ENCODE measurements around the gene MYMK. TPM values are rescaled to one million over a fixed set of nuclear protein-coding genes. Genes with fewer than 3 reads are reported as not detected.

Gene MYMK
- total and polyA plus RNA-seq, 2 of the 8 experiments (the other 6 are each of a cell fraction or from before 2014, with no cell fraction given) = not detected

DNA sequence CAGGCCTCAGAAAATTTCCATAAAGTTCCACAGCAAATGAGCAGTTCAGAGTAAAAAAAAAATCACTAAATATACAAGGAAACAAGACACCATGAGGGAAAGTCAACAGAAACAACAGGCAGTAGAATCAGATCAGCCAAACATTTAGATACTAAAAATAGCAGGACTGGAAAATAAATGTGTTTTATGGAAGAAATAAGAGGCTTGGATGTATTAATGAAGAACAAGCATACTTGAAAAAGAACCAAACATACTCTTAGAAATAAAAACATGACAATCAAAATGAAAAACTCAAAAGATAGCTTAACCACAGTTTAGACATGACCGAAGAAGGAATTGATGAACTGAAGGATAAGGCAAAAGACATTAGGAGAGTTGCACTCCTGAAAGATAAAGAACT, 22.6 kb downstream of the MYMK start:
- Histone ChIP-seq H2AK5ac (ENCODE audit: low read depth, low read length) (no peak overlapping the region), H2BK120ac (replicated peaks; ENCODE audit: low read depth, low read length) (no peak overlapping the region), H3K79me1 (ENCODE audit: low read depth, low read length) (no peaks in the 10 kb centered on the region), H3K4me1 (replicated peaks in 1 of 4; ENCODE audit: control insufficient read depth in 3 of 4, insufficient read depth in 4 of 4, low read length in 3 of 4) (no peaks in the 10 kb centered on the region), H3K36me3 (ENCODE audit: control insufficient read depth in 2 of 4, insufficient read depth in 4 of 4, low read length in 3 of 4) (no peaks in the 10 kb centered on the region), H3K4me2 (ENCODE audit: insufficient read depth in 1 of 2, low read depth in 2 of 2, low read length in 2 of 2) (no peak overlapping the region), H3K56ac (replicated peaks; ENCODE audit: insufficient read length, low read depth, low read length) (no peak overlapping the region), H4K91ac (replicated peaks; ENCODE audit: insufficient read length, low read length) (no peak overlapping the region), H2BK5ac (ENCODE audit: low read depth, low read length) (no peak overlapping the region), H2BK15ac (ENCODE audit: low read length) (no peak overlapping the region), H4K5ac (ENCODE audit: insufficient read length, low read depth, low read length) (no peak overlapping the region), H3K14ac (ENCODE audit: insufficient read length) (no peak overlapping the region), H3K9ac (replicated peaks in 1 of 4; ENCODE audit: extremely low read depth in 1 of 4, low read depth in 3 of 4, low read length in 3 of 4) (no peak overlapping the region), H2BK20ac (ENCODE audit: low read length) (no peak overlapping the region), H3K23ac (ENCODE audit: insufficient read length) (no peak overlapping the region), H2AFZ (ENCODE audit: low read length) (no peak overlapping the region), H3K18ac (ENCODE audit: extremely low read depth, low read length) (no peak overlapping the region), H3K4ac (replicated peaks; ENCODE audit: insufficient read length, low read depth, low read length) (no peak overlapping the region), H3K23me2 (ENCODE audit: low read depth, low read length) (peaks cover 2% of the 10 kb centered on the region; the same call in 1 of the 2 replicates), H3K9me3 (ENCODE audit: insufficient read depth in 2 of 2, low read depth in 1 of 2, low read length in 1 of 2) (peaks cover 2 to 11% of the 10 kb centered on the region in 2 experiments; a peak in 2 of 4 replicates), H3K4me3 (ENCODE audit: extremely low read depth in 1 of 4, insufficient read depth in 2 of 4, low read depth in 3 of 4, low read length in 4 of 4) (no peak overlapping the region), H3K27me3 (replicated peaks in 1 of 4; ENCODE audit: control insufficient read depth in 3 of 4, extremely low read depth in 1 of 4, insufficient read depth in 3 of 4, low read length in 3 of 4) (peaks cover 0 to 4% (median 0%) of the 10 kb centered on the region in 4 experiments; a peak in 1 of 7 replicates), H4K8ac (ENCODE audit: extremely low read depth, insufficient read depth, low read length) (no peak overlapping the region), H3K79me2 (ENCODE audit: control insufficient read depth in 1 of 2, insufficient read depth in 2 of 2, low read length in 2 of 2) (no peaks in the 10 kb centered on the region; a peak in 1 of 4 replicates), H3K27ac (ENCODE audit: low read depth, low read length) (no peak overlapping the region), H2BK12ac (ENCODE audit: low read depth, low read length) (no peak overlapping the region), H4K20me1 (replicated peaks in 1 of 2; ENCODE audit: control insufficient read depth in 1 of 2, insufficient read depth in 2 of 2, low read length in 2 of 2) (peaks cover 0 to 4% of the 10 kb centered on the region in 2 experiments)
- CTCF ChIA-PET (ENCODE audit: partially characterized antibody) = interaction anchor here (0.6 kb wide), 2 partner anchors 169 to 289 kb away, joined by 3 read pairs; no protein-coding TSS in a partner anchor
- WGBS, 2 experiments (ENCODE audit: extremely low coverage in 1 of 2, insufficient coverage in 1 of 2, insufficient read length in 1 of 2, insufficient replicate concordance in 2 of 2, low coverage in 1 of 2, low lambda C conversion rate in 2 of 2, missing lambda C conversion rate in 1 of 2) = 96% methylated on average over 1 of the region's 1 CpG; no CpG with 5 or more reads in 1 of the 2 experiments
- no peak for FAIRE-seq
- no peak for TF ChIP-seq POLR2A (IDR thresholded peaks at IDR 0.05; ENCODE audit: control extremely low read depth in 1 of 2, low read depth in 2 of 2, low read length in 2 of 2)
- POLR2A ChIA-PET (ENCODE audit: partially characterized antibody) = no interaction called here
- no peak for DNase-seq (ENCODE audit: low read depth in 1 of 2, low spot score in 2 of 2)
